GM12891 (cell line): ENCODE results near the gene MAFF.

Experiments
- POLR2A ChIP-seq: IDR thresholded peaks from 2 replicates; pipeline ENCODE4 v1.6.1; 2011; ENCODE audit warnings: low read depth, low read length, control low read depth
- POLR2AphosphoS5 ChIP-seq: IDR thresholded peaks from 2 replicates; pipeline ENCODE4 v1.6.1; 2011; ENCODE audit warnings: low read depth, low read length, control low read depth
- POU2F2 ChIP-seq: IDR thresholded peaks from 2 replicates; pipeline ENCODE4 v1.6.1; 2011; ENCODE audit warnings: low read depth, mild to moderate bottlenecking, control low read depth, low read length, moderate library complexity

DNA sequence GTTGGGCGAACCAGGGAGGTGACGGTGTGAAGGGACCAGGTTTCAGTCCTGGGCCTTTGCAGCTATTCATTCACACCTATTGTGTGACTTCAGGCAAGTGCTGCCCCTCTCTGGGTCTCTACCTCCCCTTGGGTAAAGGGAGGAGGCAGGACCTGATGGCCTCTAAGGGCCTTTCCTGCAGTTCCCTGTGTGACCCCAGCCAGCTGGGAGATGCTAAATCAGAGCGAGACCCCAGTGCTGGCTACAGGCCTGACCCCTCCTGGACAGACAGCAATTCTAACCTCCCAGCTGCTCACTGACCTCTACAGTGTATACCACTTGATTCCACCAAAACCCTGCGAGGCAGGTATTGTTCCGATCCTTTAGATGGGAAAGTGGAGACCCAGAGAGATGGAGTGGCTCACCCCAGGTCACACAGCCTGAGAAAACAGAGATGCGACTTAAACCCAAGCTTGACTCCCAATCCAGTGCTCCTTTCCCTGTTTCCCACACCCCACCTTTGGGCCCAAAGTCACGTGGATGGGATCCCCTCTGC lies 6.2 kb downstream of the MAFF start:
- no peak for TF ChIP-seq POLR2AphosphoS5
- no peak for TF ChIP-seq POU2F2
- no peak for TF ChIP-seq POLR2A
